OCI-LY3 (cell line): Measurements from ENCODE around the gene TMEM123.

Experiments
- H2AFZ ChIP-seq: fragments of 200-600, 300-600 bp; shearing (Covaris generic); 2 replicates; pipeline ENCODE4 v1.6.0; 2014; ENCODE audit warnings: antibody characterized with exemption, low read depth, low read length
- H3K27ac ChIP-seq: fragments of 200-600, 300-600 bp; sonication (generic); 2 replicates; pipeline ENCODE4 v1.5.1; 2014; ENCODE audit warnings: mild to moderate bottlenecking, low read length, moderate library complexity, mixed read lengths
- H3K27me3 ChIP-seq: fragments of 200-600, 300-600 bp; sonication (generic); 2 replicates; pipeline ENCODE4 v1.6.1; 2014; ENCODE audit warnings: low read depth, low read length, mixed read lengths
- H3K36me3 ChIP-seq: fragments of 200-600, 300-600 bp; sonication (generic); replicated peaks from 2 replicates; pipeline ENCODE3; 2014; ENCODE audit warnings: low read depth, low read length, mixed read lengths
- H3K4me1 ChIP-seq: fragments of 300-600, 200-600 bp; sonication (generic); 2 replicates; pipeline ENCODE4 v1.6.1; 2014; ENCODE audit warnings: low read length, mixed read lengths
- H3K4me2 ChIP-seq: fragments of 200-600, 300-600 bp; sonication (generic); 2 replicates; pipeline ENCODE4 v1.6.1; 2014; ENCODE audit warnings: low read length, mixed read lengths
- H3K4me3 ChIP-seq: fragments of 300-600, 200-600 bp; sonication (generic); 2 replicates; pipeline ENCODE4 v1.5.1; 2014; ENCODE audit warnings: antibody characterized with exemption, mild to moderate bottlenecking, low read length, moderate library complexity
- H3K79me2 ChIP-seq: fragments of 300-600, 200-600 bp; shearing (Covaris generic); 2 replicates; pipeline ENCODE4 v1.6.1; 2014; ENCODE audit warnings: mild to moderate bottlenecking, low read length, mixed read lengths
- H3K9ac ChIP-seq: fragments of 300-600, 200-600 bp; shearing (Covaris generic); 2 replicates; pipeline ENCODE4 v1.6.0; 2014; ENCODE audit warnings: mild to moderate bottlenecking, low read length, moderate library complexity
- H3K9me3 ChIP-seq: fragments of 200-600, 300-600 bp; shearing (Covaris generic); 2 replicates; pipeline ENCODE4 v1.6.1; 2014; ENCODE audit warnings: low read length, mixed read lengths; ENCODE audit not compliant: insufficient read depth
- H4K20me1 ChIP-seq: fragments of 200-600, 300-600 bp; sonication (generic); 2 replicates; pipeline ENCODE4 v1.6.1; 2016; ENCODE audit warnings: low read length, mixed read lengths; ENCODE audit not compliant: insufficient read depth
- EZH2phosphoT487 ChIP-seq: fragments of 200-600 bp; shearing (Covaris generic); IDR thresholded peaks from 2 replicates; pipeline ENCODE4 v1.6.1; 2018; ENCODE audit warnings: antibody characterized with exemption, mixed run types, low read depth
- TF ChIP-seq, protein P1 (sequence below): fragments of 200-600, 300-600 bp; sonication (generic); IDR thresholded peaks from 2 replicates; pipeline ENCODE4 v1.5.1; 2014; ENCODE audit warnings: antibody characterized with exemption, low read length, low read depth

Gene TMEM123

GRCh38 chr11:102486584-102486983, 34.0 kb upstream of the TMEM123 start:
- H3K27me3 ChIP-seq, result peaks cover 11% of the 10 kb centered on the region
- no peaks in the 10 kb centered on the region for H4K20me1 ChIP-seq
- no peak for TF ChIP-seq EZH2phosphoT487
- TF ChIP-seq, protein P1, sequence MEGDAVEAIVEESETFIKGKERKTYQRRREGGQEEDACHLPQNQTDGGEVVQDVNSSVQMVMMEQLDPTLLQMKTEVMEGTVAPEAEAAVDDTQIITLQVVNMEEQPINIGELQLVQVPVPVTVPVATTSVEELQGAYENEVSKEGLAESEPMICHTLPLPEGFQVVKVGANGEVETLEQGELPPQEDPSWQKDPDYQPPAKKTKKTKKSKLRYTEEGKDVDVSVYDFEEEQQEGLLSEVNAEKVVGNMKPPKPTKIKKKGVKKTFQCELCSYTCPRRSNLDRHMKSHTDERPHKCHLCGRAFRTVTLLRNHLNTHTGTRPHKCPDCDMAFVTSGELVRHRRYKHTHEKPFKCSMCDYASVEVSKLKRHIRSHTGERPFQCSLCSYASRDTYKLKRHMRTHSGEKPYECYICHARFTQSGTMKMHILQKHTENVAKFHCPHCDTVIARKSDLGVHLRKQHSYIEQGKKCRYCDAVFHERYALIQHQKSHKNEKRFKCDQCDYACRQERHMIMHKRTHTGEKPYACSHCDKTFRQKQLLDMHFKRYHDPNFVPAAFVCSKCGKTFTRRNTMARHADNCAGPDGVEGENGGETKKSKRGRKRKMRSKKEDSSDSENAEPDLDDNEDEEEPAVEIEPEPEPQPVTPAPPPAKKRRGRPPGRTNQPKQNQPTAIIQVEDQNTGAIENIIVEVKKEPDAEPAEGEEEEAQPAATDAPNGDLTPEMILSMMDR, result no peak
- no peak overlapping the region for H3K9ac ChIP-seq
- peaks cover 18% of the 10 kb centered on the region for H3K4me1 ChIP-seq
- H3K79me2 ChIP-seq, result no peaks in the 10 kb centered on the region
- no peak overlapping the region for H3K4me3 ChIP-seq
- H3K4me2 ChIP-seq, result no peak overlapping the region
- H2AFZ ChIP-seq, result no peak overlapping the region
- H3K9me3 ChIP-seq, result no peaks in the 10 kb centered on the region
- H3K36me3 ChIP-seq, result no peaks in the 10 kb centered on the region
- H3K27ac ChIP-seq, result no peak overlapping the region

- no peak overlapping the region for H3K27ac ChIP-seq
- no peak overlapping the region for H3K4me2 ChIP-seq
- H3K9me3 ChIP-seq, result no peaks in the 10 kb centered on the region
- no peaks in the 10 kb centered on the region for H3K36me3 ChIP-seq
- TF ChIP-seq, protein P1, result no peak
- TF ChIP-seq EZH2phosphoT487, result no peak
- H3K4me3 ChIP-seq, result no peak overlapping the region
- H4K20me1 ChIP-seq, result no peaks in the 10 kb centered on the region
- H3K27me3 ChIP-seq, result peaks cover 6% of the 10 kb centered on the region; the same call in 1 of the 2 replicates
- H3K79me2 ChIP-seq, result no peaks in the 10 kb centered on the region
- peaks cover 17% of the 10 kb centered on the region for H3K4me1 ChIP-seq
- no peak overlapping the region for H2AFZ ChIP-seq
- H3K9ac ChIP-seq, result no peak overlapping the region
These were observed 32.6 kb upstream of the TMEM123 start for GRCh38 chr11:102485095-102485722.

DNA sequence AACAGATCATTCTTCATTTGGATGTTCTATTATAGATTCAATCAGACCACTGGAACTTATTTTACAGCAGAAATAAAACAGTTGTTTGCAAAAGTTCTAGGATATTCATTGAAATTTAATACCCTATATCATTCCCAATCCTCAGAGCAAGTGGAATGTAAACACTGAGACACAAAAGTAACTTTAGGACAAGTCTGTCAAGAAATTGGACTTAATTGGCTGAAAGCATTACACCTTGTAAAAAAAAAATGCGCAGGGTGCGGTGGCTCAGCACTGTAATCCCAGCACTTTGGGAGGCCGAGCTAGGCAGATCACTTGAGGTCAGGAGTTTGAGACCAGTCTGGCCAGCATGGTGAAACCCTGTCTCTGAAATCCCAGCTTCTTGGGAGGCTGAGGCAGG, 29.9 kb upstream of the TMEM123 start:
- no peak overlapping the region for H3K9ac ChIP-seq
- H3K4me1 ChIP-seq, result peaks cover 14% of the 10 kb centered on the region

DNA sequence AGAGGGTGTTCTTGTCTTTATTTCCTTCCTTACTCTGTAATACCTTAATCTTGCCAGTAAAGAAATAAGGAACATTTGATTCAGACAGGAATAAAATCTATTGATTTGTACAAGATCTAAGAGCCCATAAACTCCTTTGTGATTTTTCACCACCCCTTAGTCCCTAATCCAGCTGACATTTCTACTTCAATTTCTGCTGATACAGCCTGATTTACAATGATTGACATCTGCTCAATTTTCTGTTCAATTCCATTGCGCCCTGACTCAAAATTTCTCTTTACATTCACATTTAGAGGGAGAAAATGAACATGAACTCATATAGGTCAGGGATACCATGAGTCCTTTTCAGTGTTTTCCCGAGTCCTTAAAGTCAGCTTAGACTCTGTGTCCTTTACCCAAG, 27.2 kb upstream of the TMEM123 start:
- no peak for TF ChIP-seq EZH2phosphoT487
- TF ChIP-seq, protein P1, result no peak
- Histone ChIP-seq H3K36me3 (no peaks in the 10 kb centered on the region), H3K27me3 (no peaks in the 10 kb centered on the region; the same call in 1 of the 2 replicates), H3K9me3 (no peaks in the 10 kb centered on the region), H3K27ac (no peak overlapping the region), H4K20me1 (no peaks in the 10 kb centered on the region), H3K79me2 (no peaks in the 10 kb centered on the region), H3K4me1 (peaks cover 41% of the 10 kb centered on the region), H3K4me3 (no peak overlapping the region), H2AFZ (no peak overlapping the region), H3K4me2 (no peak overlapping the region), H3K9ac (no peak overlapping the region)

More for the DNA sequence above, 29.9 kb upstream of the TMEM123 start:
- no peaks in the 10 kb centered on the region for H3K36me3 ChIP-seq
- H3K27ac ChIP-seq, result no peak overlapping the region
- no peak for TF ChIP-seq EZH2phosphoT487
- TF ChIP-seq, protein P1, result no peak
- H3K4me2 ChIP-seq, result no peak overlapping the region
- H2AFZ ChIP-seq, result no peak overlapping the region
- H3K27me3 ChIP-seq, result peaks cover 6% of the 10 kb centered on the region; the same call in 1 of the 2 replicates
- no peaks in the 10 kb centered on the region for H3K79me2 ChIP-seq
- no peaks in the 10 kb centered on the region for H3K9me3 ChIP-seq
- H4K20me1 ChIP-seq, result no peaks in the 10 kb centered on the region
- H3K4me3 ChIP-seq, result no peak overlapping the region
